ENCODE data around the gene VSIG10L2.

- TF ChIP-seq CTCF (IDR thresholded peaks at IDR 0.05) (no peak), POLR2AphosphoS5 (IDR thresholded peaks at IDR 0.05; ENCODE audit: insufficient read depth in 1 of 2, low read depth in 1 of 2) (no peak)
These were observed 14.2 kb upstream of the VSIG10L2 start for GRCh38 chr11:125931668-125932067.

All from vagina (tissue), 2 donors.